Measurements from ENCODE around the gene RNF44.

DNA sequence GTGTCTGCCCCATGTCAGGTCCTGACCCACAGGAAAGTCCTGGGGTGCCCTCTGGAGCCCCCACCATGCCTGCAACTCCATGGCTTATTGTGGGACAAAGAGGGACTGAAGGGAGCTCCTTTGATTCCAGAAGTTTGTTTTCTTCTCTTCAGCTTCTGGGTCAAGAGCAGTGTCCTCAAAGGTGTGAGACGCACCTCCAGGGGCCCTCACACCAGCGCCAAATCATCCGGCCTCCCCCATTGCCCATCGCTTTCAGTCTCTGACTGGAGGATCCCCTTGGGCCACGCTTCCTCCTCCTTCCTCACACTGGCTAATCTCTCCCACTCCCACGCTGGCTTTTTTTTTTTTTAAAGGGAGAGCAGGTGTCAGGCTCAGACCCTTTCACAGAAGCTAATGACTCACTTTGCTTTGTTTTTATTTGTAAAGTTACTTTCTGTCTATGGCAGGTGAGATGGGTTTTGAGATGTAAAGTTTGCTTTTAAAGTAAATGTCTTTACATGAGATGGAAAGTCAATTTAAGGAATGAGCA is 28.6 kb upstream of the RNF44 start:
- TF ChIP-seq, protein P1, sequence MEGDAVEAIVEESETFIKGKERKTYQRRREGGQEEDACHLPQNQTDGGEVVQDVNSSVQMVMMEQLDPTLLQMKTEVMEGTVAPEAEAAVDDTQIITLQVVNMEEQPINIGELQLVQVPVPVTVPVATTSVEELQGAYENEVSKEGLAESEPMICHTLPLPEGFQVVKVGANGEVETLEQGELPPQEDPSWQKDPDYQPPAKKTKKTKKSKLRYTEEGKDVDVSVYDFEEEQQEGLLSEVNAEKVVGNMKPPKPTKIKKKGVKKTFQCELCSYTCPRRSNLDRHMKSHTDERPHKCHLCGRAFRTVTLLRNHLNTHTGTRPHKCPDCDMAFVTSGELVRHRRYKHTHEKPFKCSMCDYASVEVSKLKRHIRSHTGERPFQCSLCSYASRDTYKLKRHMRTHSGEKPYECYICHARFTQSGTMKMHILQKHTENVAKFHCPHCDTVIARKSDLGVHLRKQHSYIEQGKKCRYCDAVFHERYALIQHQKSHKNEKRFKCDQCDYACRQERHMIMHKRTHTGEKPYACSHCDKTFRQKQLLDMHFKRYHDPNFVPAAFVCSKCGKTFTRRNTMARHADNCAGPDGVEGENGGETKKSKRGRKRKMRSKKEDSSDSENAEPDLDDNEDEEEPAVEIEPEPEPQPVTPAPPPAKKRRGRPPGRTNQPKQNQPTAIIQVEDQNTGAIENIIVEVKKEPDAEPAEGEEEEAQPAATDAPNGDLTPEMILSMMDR (IDR thresholded peaks at IDR 0.05; ENCODE audit: borderline replicate concordance, extremely low read depth, low read length, poor library complexity, severe bottlenecking), result no peak
- no peak for TF ChIP-seq EZH2 (IDR thresholded peaks at IDR 0.05; ENCODE audit: borderline replicate concordance, low read depth, low read length, severe bottlenecking)
